ENCODE results near the gene OLFM4. TPM values are rescaled to one million over a fixed set of nuclear protein-coding genes. Genes with fewer than 3 reads are reported as not detected.
"Not testable (repeated sequence)": the region's sequence is repeated elsewhere in the genome, so short reads cannot be mapped to it uniquely, and the experiment has no call there.

Gene OLFM4
- total and polyA plus RNA-seq, 4 experiments from 2014 or later, result not detected

- H3K27me3 ChIP-seq (ENCODE audit: insufficient read depth, low read length), result no peaks in the 10 kb centered on the region
- CTCF ChIA-PET (ENCODE audit: partially characterized antibody), result no interaction called here
- no peaks in the 10 kb centered on the region for H3K4me1 ChIP-seq (ENCODE audit: insufficient read depth, low read length)
- H3K36me3 ChIP-seq (ENCODE audit: insufficient read depth, low read length), result no peaks in the 10 kb centered on the region
- no peak overlapping the region for H3K4me3 ChIP-seq (ENCODE audit: low read length in 2 of 2)
- H3K9me3 Mint-ChIP-seq, result peaks cover 0 to 3% (median 0%) of the 10 kb centered on the region in 8 donors
- peaks cover 0 to 4% of the 10 kb centered on the region in 2 donors for H3K27me3 Mint-ChIP-seq
- H3K27ac ChIP-seq (ENCODE audit: low read depth, low read length), result no peak overlapping the region
- intact Hi-C loops (cut with micrococcal nuclease), result no loop called here
- H3K36me3 Mint-ChIP-seq, result no peaks in the 10 kb centered on the region
- H3K4me1 Mint-ChIP-seq, result no peaks in the 10 kb centered on the region
- no peak overlapping the region for H3K27ac Mint-ChIP-seq
- no peaks in the 10 kb centered on the region for H3K9me3 ChIP-seq (ENCODE audit: control insufficient read depth in 1 of 2, low read length in 2 of 2)
- POLR2A ChIA-PET (ENCODE audit: partially characterized antibody), result no interaction called here
- H3K4me3 Mint-ChIP-seq, result no peak overlapping the region
- no peak for DNase-seq
Measured at GRCh38 chr13:53004573-53004972, 24.0 kb upstream of the OLFM4 start.

DNA sequence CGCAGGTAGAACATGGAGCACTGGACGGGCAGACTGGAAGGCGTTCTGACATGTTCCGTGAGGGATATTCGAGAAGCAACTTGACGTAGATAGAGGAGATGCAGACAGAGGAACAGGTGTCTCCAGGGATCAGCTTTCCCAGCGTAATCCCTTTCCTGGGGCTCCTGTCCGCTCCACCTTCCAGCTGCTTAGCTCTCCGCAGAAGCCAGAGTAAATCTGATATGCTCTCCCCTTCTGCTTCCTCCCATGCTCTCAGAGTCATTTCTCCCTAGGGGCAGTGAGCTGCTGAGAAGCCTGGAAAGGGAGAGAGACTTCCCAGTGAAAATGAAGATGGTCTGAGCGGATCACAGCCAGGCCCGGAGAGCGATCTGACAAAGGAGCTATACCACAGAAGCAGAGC lies 23.0 kb upstream of the OLFM4 start:
- no peaks in the 10 kb centered on the region for H3K4me1 ChIP-seq (ENCODE audit: insufficient read depth, low read length)
- CTCF ChIA-PET (ENCODE audit: partially characterized antibody), result no interaction called here
- intact Hi-C loops (cut with micrococcal nuclease), result no loop called here

DNA sequence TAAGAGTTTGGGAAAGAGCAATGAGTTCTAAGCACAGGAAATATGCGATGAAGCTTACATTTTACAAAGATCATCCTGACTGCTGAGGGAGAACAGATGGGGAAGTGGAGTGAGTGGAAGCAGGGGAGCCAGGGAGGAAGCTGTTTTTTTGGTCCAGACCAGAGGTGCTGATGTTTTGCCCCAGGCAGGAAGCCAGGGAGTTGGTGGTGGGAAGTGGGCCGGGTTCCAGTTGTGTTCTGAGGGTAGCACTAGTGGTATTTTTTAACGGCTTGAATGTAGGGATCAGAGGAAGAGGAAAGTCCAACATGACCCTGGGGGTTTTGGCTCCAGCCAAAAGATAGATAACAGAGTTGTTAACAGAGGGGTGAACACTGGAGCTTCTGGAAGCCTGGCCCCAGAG lies 20.7 kb upstream of the OLFM4 start:
- Histone ChIP-seq H3K9me3 (ENCODE audit: control insufficient read depth in 1 of 2, low read length in 2 of 2) (no peaks in the 10 kb centered on the region), H3K27ac (ENCODE audit: low read depth, low read length) (no peak overlapping the region), H3K4me3 (ENCODE audit: low read length in 2 of 2) (no peak overlapping the region), H3K36me3 (ENCODE audit: insufficient read depth, low read length) (no peaks in the 10 kb centered on the region), H3K4me1 (ENCODE audit: insufficient read depth, low read length) (no peaks in the 10 kb centered on the region), H3K27me3 (ENCODE audit: insufficient read depth, low read length) (no peaks in the 10 kb centered on the region)
- Mint-ChIP-seq H3K27me3 (peaks cover 4 to 12% of the 10 kb centered on the region in 2 donors), H3K9me3 (peaks cover 0 to 3% (median 0%) of the 10 kb centered on the region in 8 donors), H3K27ac (no peak overlapping the region), H3K4me1 (no peaks in the 10 kb centered on the region), H3K36me3 (no peaks in the 10 kb centered on the region), H3K4me3 (no peak overlapping the region)
- ChIA-PET CTCF (ENCODE audit: partially characterized antibody) (no interaction called here), POLR2A (ENCODE audit: partially characterized antibody) (no interaction called here)
- intact Hi-C loops (cut with micrococcal nuclease), result no loop called here
- no peak for DNase-seq

More for the DNA sequence above, 23.0 kb upstream of the OLFM4 start:
- H3K27ac Mint-ChIP-seq, result no peak overlapping the region
- POLR2A ChIA-PET (ENCODE audit: partially characterized antibody), result no interaction called here
- H3K27me3 Mint-ChIP-seq, result peaks cover 4% of the 10 kb centered on the region in 2 donors
- no peak overlapping the region for H3K4me3 ChIP-seq (ENCODE audit: low read length in 2 of 2)
- no peaks in the 10 kb centered on the region for H3K36me3 ChIP-seq (ENCODE audit: insufficient read depth, low read length)
- no peaks in the 10 kb centered on the region for H3K9me3 ChIP-seq (ENCODE audit: control insufficient read depth in 1 of 2, low read length in 2 of 2)
- no peaks in the 10 kb centered on the region for H3K27me3 ChIP-seq (ENCODE audit: insufficient read depth, low read length)
- no peaks in the 10 kb centered on the region for H3K4me1 Mint-ChIP-seq
- no peak for DNase-seq
- no peak overlapping the region for H3K4me3 Mint-ChIP-seq
- H3K27ac ChIP-seq (ENCODE audit: low read depth, low read length), result no peak overlapping the region
- no peaks in the 10 kb centered on the region for H3K9me3 Mint-ChIP-seq
- no peaks in the 10 kb centered on the region for H3K36me3 Mint-ChIP-seq

DNA sequence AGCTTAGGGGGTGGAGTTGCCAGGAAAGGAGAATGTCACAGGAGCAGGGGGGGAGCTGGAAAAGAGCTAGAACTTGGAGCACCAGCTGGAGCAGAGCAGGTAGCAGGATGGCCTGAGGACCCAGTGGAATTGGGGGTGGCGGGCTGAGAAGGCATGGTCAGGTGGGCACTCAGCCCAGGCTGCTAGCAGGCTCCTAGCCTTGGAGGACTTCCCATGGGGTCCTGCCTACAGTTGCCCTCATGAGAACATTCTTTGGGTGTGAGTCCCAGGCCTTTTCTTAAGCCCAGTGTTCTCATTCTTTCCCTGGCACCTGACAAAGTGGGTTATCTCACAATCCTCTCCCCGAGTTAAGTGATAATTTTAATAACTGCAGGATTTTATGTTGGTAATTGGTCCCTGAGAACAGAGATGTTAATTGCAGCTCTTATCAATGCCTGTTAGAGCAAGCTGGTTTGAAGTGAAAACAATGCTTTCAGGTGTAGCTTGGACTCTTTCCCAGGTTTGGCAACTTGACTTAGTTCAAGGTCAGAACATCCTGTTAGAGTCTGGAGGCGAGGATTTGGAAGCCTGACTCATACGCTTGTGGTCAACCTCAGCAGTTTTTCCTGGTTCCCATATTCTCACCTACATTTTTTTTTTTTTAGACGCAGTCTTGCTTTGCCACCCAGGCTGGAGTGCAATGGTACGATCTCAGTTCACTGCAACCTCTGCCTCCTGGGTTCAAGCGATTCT lies 18.1 kb upstream of the OLFM4 start:
- POLR2A ChIA-PET (ENCODE audit: partially characterized antibody), result no interaction called here
- intact Hi-C loops (cut with micrococcal nuclease), result no loop called here
- H3K36me3 Mint-ChIP-seq, result no peaks in the 10 kb centered on the region
- H3K4me1 ChIP-seq (ENCODE audit: insufficient read depth, low read length), result no peaks in the 10 kb centered on the region
- no peaks in the 10 kb centered on the region for H3K36me3 ChIP-seq (ENCODE audit: insufficient read depth, low read length)
- H3K27me3 ChIP-seq (ENCODE audit: insufficient read depth, low read length), result no peaks in the 10 kb centered on the region
- no peak overlapping the region for H3K27ac ChIP-seq (ENCODE audit: low read depth, low read length)
- peaks cover 0 to 3% (median 0%) of the 10 kb centered on the region in 8 donors for H3K9me3 Mint-ChIP-seq
- CTCF ChIA-PET (ENCODE audit: partially characterized antibody), result no interaction called here
- H3K4me1 Mint-ChIP-seq, result no peaks in the 10 kb centered on the region
- no peak overlapping the region for H3K4me3 Mint-ChIP-seq
- H3K9me3 ChIP-seq (ENCODE audit: control insufficient read depth in 1 of 2, low read length in 2 of 2), result no peaks in the 10 kb centered on the region
- DNase-seq, result no peak
- no peak overlapping the region for H3K27ac Mint-ChIP-seq
- peaks cover 9% of the 10 kb centered on the region in 2 donors for H3K27me3 Mint-ChIP-seq
- H3K4me3 ChIP-seq (ENCODE audit: low read length in 2 of 2), result no peak overlapping the region

GRCh38 chr13:53012707-53013106 lies 15.9 kb upstream of the OLFM4 start:
- Mint-ChIP-seq H3K36me3 (no peaks in the 10 kb centered on the region), H3K9me3 (peaks cover 0 to 5% (median 0%) of the 10 kb centered on the region in 8 donors), H3K27ac (no peak overlapping the region), H3K27me3 (peaks cover 9% of the 10 kb centered on the region in 2 donors), H3K4me3 (no peak overlapping the region), H3K4me1 (no peaks in the 10 kb centered on the region)
- intact Hi-C loops (cut with micrococcal nuclease), result no loop called here
- no peak for DNase-seq
- Histone ChIP-seq H3K4me1 (ENCODE audit: insufficient read depth, low read length) (no peaks in the 10 kb centered on the region), H3K27me3 (ENCODE audit: insufficient read depth, low read length) (no peaks in the 10 kb centered on the region), H3K4me3 (ENCODE audit: low read length in 2 of 2) (no peak overlapping the region), H3K27ac (ENCODE audit: low read depth, low read length) (no peak overlapping the region), H3K9me3 (ENCODE audit: control insufficient read depth in 1 of 2, low read length in 2 of 2) (no peaks in the 10 kb centered on the region), H3K36me3 (ENCODE audit: insufficient read depth, low read length) (no peaks in the 10 kb centered on the region)
- ChIA-PET CTCF (ENCODE audit: partially characterized antibody) (no interaction called here), POLR2A (ENCODE audit: partially characterized antibody) (no interaction called here)

DNA sequence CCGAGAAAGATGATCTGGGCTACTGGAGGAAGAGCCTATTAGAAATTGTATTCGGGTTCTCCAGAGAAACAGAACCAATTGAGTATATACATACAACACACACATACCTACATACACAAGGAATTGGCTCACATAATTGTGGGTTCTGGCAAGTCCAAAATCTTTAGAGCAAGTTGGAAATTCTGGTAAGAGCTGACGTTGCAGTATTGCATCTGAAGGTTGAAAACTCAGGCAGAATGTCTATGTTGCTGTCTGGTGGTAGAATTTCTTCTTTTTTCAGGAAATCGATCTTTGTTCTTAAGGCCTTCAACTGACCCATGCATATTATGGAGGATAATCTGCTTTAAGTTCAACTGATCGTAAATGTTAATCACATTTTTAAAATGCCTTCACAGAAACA lies 15.5 kb upstream of the OLFM4 start:
- Histone ChIP-seq H3K36me3 (ENCODE audit: insufficient read depth, low read length) (no peaks in the 10 kb centered on the region), H3K27me3 (ENCODE audit: insufficient read depth, low read length) (no peaks in the 10 kb centered on the region), H3K27ac (ENCODE audit: low read depth, low read length) (no peak overlapping the region), H3K9me3 (ENCODE audit: control insufficient read depth in 1 of 2, low read length in 2 of 2) (no peaks in the 10 kb centered on the region), H3K4me1 (ENCODE audit: insufficient read depth, low read length) (no peaks in the 10 kb centered on the region), H3K4me3 (ENCODE audit: low read length in 2 of 2) (no peak overlapping the region)
- DNase-seq, result no peak
- Mint-ChIP-seq H3K4me1 (no peaks in the 10 kb centered on the region), H3K27ac (no peak overlapping the region), H3K27me3 (peaks cover 9% of the 10 kb centered on the region in 2 donors), H3K9me3 (peaks cover 0 to 5% (median 0%) of the 10 kb centered on the region in 8 donors), H3K4me3 (no peak overlapping the region), H3K36me3 (no peaks in the 10 kb centered on the region)
- POLR2A ChIA-PET (ENCODE audit: partially characterized antibody), result no interaction called here
- CTCF ChIA-PET (ENCODE audit: partially characterized antibody), result no interaction called here
- intact Hi-C loops (cut with micrococcal nuclease), result no loop called here

DNA sequence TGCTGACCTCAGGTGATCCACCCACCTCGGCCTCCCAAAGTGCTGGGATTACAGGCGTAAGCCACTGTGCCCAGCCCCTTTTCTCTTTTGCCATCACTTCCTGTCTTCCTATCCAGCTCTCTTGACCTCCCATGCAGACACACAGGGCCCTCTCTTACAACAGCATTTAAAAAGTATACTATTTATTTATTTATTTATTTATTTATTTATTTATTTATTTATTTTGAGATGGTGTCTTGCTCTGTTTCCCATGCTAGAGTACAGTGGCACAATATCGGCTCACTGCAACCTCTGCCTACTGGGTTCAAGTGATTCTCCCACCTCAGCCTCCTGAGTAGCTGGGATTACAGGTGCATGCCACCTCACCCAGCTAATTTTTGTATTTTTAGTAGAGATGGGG lies 14.6 kb upstream of the OLFM4 start:
- H3K27me3 ChIP-seq (ENCODE audit: insufficient read depth, low read length); H3K36me3 ChIP-seq (ENCODE audit: insufficient read depth, low read length); H3K4me1 Mint-ChIP-seq; DNase-seq; H3K27ac ChIP-seq (ENCODE audit: low read depth, low read length); H3K27me3 Mint-ChIP-seq; H3K4me1 ChIP-seq (ENCODE audit: insufficient read depth, low read length); H3K9me3 Mint-ChIP-seq; H3K9me3 ChIP-seq (ENCODE audit: control insufficient read depth in 1 of 2, low read length in 2 of 2); POLR2A ChIA-PET (ENCODE audit: partially characterized antibody); intact Hi-C loops (cut with micrococcal nuclease); H3K36me3 Mint-ChIP-seq; H3K4me3 Mint-ChIP-seq; H3K4me3 ChIP-seq (ENCODE audit: low read length in 2 of 2); CTCF ChIA-PET (ENCODE audit: partially characterized antibody); H3K27ac Mint-ChIP-seq: not testable (repeated sequence)

All from CD4-positive, alpha-beta memory T cell (primary cell).